ENCODE measurements around the gene ERP27. TPM values are rescaled to one million over a fixed set of nuclear protein-coding genes. Genes with fewer than 3 reads are reported as not detected.

ERP27 gene
- total RNA-seq, 1 experiment from 2014 or later, result 0.98 TPM

DNA sequence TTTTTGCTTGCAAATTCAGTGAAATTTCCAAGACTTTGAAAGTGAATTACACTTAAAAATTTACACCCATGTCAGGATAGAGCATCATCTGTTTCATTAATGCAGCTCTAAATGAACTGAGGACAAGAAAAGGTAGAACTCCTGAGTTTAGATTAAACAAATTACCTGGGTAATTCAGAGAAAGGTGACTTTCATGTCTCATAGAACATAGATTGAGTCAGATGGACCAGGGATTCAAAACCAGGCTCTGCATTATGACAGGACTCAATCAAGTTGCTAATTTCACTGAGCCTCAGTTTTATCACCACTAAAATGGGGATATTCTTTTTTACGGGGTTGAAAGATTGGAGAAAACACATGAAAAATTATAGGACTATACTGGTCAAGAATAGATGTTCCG is 18.6 kb upstream of the ERP27 start:
- H3K4me1 ChIP-seq, result peaks cover 5% of the 10 kb centered on the region; the same call in 1 of the 2 replicates
- Mint-ChIP-seq H3K9me3 (ENCODE audit: unreplicated experiment) (peaks cover 12% of the 10 kb centered on the region), H3K4me3 (ENCODE audit: unreplicated experiment) (no peak overlapping the region), H3K4me1 (ENCODE audit: low read depth, unreplicated experiment) (no peaks in the 10 kb centered on the region), H3K27me3 (ENCODE audit: insufficient read depth, unreplicated experiment) (no peaks in the 10 kb centered on the region), H3K27ac (ENCODE audit: unreplicated experiment) (no peak overlapping the region), H3K36me3 (ENCODE audit: insufficient read depth, unreplicated experiment) (no peaks in the 10 kb centered on the region)
- H3K27me3 ChIP-seq (replicated peaks; ENCODE audit: control insufficient read depth, insufficient read depth, low read length), result no peaks in the 10 kb centered on the region
- H3K9me3 ChIP-seq, result no peaks in the 10 kb centered on the region
- ChIA-PET CTCF (no interaction called here), POLR2A (no interaction called here)
- no peaks in the 10 kb centered on the region for H3K36me3 ChIP-seq (ENCODE audit: control insufficient read depth, insufficient read depth, low read length)
- TF ChIP-seq, protein P1, sequence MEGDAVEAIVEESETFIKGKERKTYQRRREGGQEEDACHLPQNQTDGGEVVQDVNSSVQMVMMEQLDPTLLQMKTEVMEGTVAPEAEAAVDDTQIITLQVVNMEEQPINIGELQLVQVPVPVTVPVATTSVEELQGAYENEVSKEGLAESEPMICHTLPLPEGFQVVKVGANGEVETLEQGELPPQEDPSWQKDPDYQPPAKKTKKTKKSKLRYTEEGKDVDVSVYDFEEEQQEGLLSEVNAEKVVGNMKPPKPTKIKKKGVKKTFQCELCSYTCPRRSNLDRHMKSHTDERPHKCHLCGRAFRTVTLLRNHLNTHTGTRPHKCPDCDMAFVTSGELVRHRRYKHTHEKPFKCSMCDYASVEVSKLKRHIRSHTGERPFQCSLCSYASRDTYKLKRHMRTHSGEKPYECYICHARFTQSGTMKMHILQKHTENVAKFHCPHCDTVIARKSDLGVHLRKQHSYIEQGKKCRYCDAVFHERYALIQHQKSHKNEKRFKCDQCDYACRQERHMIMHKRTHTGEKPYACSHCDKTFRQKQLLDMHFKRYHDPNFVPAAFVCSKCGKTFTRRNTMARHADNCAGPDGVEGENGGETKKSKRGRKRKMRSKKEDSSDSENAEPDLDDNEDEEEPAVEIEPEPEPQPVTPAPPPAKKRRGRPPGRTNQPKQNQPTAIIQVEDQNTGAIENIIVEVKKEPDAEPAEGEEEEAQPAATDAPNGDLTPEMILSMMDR (IDR thresholded peaks at IDR 0.05; ENCODE audit: insufficient read depth in 1 of 2, low read depth in 1 of 2, low read length in 1 of 2, severe bottlenecking in 1 of 2, unreplicated experiment in 1 of 2), result no peak
- H3K4me3 ChIP-seq (ENCODE audit: low read depth, low read length), result no peak overlapping the region
- no TSS peak for BruUV-seq (replicated peaks)
- DNase-seq, result no peak
- intact Hi-C loops (cut with micrococcal nuclease; ENCODE audit: unreplicated experiment), result no loop called here

DNA sequence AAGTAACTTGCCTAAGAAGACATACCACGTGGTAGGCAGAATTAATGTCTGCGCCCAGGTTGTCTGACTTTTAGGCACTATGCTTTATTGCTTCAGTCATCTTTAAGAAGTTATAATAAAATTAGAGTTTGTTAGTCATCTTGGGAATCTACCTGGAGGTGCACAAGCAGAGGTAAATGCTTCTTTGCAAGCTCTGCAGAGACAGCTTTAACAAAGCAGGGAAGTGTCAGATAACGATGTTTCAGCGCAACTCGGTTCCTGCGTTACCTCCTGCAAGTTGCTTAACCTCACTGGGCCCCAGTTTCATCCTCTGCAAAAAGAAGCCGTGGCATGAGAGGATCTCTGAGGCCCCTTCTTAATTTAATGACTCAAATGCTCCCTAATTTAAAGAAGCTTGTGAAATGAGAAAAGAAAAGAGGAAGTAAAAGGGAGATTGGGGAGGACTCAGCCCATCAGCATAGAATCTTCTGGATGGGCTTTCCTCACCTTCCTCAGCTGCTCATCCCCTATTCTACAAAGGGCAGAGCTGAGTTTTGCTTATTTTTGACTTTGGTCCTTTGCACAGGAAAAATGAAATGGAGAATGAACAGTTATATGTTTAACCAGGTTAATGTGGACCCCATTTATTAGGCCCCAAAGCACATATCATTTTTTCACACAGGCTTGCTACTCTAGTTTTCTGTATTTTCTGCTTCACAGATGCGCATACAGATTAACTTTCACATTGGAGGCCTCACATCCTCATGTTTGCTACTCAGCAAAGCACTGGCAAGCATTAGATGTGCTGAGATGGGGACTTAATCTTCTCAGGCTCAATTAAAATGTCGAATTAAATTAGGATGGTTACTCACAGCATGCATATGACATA is 17.9 kb upstream of the ERP27 start:
- Mint-ChIP-seq H3K4me3 (ENCODE audit: unreplicated experiment) (no peak overlapping the region), H3K4me1 (ENCODE audit: low read depth, unreplicated experiment) (peaks cover 6% of the 10 kb centered on the region), H3K9me3 (ENCODE audit: unreplicated experiment) (peaks cover 19% of the 10 kb centered on the region), H3K27me3 (ENCODE audit: insufficient read depth, unreplicated experiment) (no peaks in the 10 kb centered on the region), H3K27ac (ENCODE audit: unreplicated experiment) (no peak overlapping the region), H3K36me3 (ENCODE audit: insufficient read depth, unreplicated experiment) (no peaks in the 10 kb centered on the region)
- H3K36me3 ChIP-seq (ENCODE audit: control insufficient read depth, insufficient read depth, low read length), result no peaks in the 10 kb centered on the region
- no peaks in the 10 kb centered on the region for H3K9me3 ChIP-seq
- H3K4me1 ChIP-seq, result peaks cover 11% of the 10 kb centered on the region
- DNase-seq, result no peak
- no peaks in the 10 kb centered on the region for H3K27me3 ChIP-seq (replicated peaks; ENCODE audit: control insufficient read depth, insufficient read depth, low read length)
- TF ChIP-seq, protein P1 (IDR thresholded peaks at IDR 0.05; ENCODE audit: insufficient read depth in 1 of 2, low read depth in 1 of 2, low read length in 1 of 2, severe bottlenecking in 1 of 2, unreplicated experiment in 1 of 2), result no peak
- H3K4me3 ChIP-seq (ENCODE audit: low read depth, low read length), result no peak overlapping the region
- POLR2A ChIA-PET, result no interaction called here
- intact Hi-C loops (cut with micrococcal nuclease; ENCODE audit: unreplicated experiment), result no loop called here
- BruUV-seq (replicated peaks), result no TSS peak
- CTCF ChIA-PET, result no interaction called here

GRCh38 chr12:14954269-14954668 is 15.9 kb upstream of the ERP27 start:
- Histone ChIP-seq H3K9me3 (no peaks in the 10 kb centered on the region), H3K4me3 (ENCODE audit: low read depth, low read length) (no peak overlapping the region), H3K4me1 (peaks cover 28% of the 10 kb centered on the region), H3K36me3 (ENCODE audit: control insufficient read depth, insufficient read depth, low read length) (no peaks in the 10 kb centered on the region), H3K27me3 (replicated peaks; ENCODE audit: control insufficient read depth, insufficient read depth, low read length) (no peaks in the 10 kb centered on the region)
- Mint-ChIP-seq H3K4me3 (ENCODE audit: unreplicated experiment) (no peak overlapping the region), H3K4me1 (ENCODE audit: low read depth, unreplicated experiment) (peaks cover 25% of the 10 kb centered on the region), H3K36me3 (ENCODE audit: insufficient read depth, unreplicated experiment) (no peaks in the 10 kb centered on the region), H3K27me3 (ENCODE audit: insufficient read depth, unreplicated experiment) (no peaks in the 10 kb centered on the region), H3K27ac (ENCODE audit: unreplicated experiment) (no peak overlapping the region), H3K9me3 (ENCODE audit: unreplicated experiment) (peaks cover 31% of the 10 kb centered on the region)
- no TSS peak for BruUV-seq (replicated peaks)
- TF ChIP-seq, protein P1 (IDR thresholded peaks at IDR 0.05; ENCODE audit: insufficient read depth in 1 of 2, low read depth in 1 of 2, low read length in 1 of 2, severe bottlenecking in 1 of 2, unreplicated experiment in 1 of 2), result no peak
- DNase-seq, result no peak
- intact Hi-C loops (cut with micrococcal nuclease; ENCODE audit: unreplicated experiment), result no loop called here
- POLR2A ChIA-PET, result no interaction called here
- CTCF ChIA-PET, result interaction anchor here (0.6 kb wide), 1 partner anchor 41 kb away, joined by 3 read pairs; no protein-coding TSS in a partner anchor
